GM13976 (cell line): Measurements from ENCODE around the gene UCKL1.

ENCODE experiments used
- DNase-seq: peaks from one replicate; pipeline ENCODE4 v3.0.0; 2012; ENCODE audit warnings: low spot score
- CTCF ChIP-seq: IDR thresholded peaks from 2 replicates; pipeline ENCODE4 v1.5.1; 2012; ENCODE audit warnings: borderline replicate concordance, mild to moderate bottlenecking; ENCODE audit not compliant: insufficient read depth; ENCODE audit errors: extremely low read depth, missing control alignments, control extremely low read depth
- in situ Hi-C: fragments of 300-500 bp; cut with MboI; formaldehyde crosslinking; loops from one replicate; pipeline ENCODE4 v1.12.0; 2022; ENCODE audit warnings: low sequenced_read_pairs, mixed read lengths, inconsistent platforms; ENCODE audit not compliant: unreplicated experiment

UCKL1 gene

GRCh38 chr20:63892402-63892801 is 63.8 kb downstream of the UCKL1 start:
- in situ Hi-C loops: no loop called here
- DNase-seq: no peak
- no peak for TF ChIP-seq CTCF

- in situ Hi-C loops: no loop called here
- TF ChIP-seq CTCF: no peak
Observed at GRCh38 chr20:63891061-63892002, 64.9 kb downstream of the UCKL1 start.

GRCh38 chr20:63890616-63891015 is 65.6 kb downstream of the UCKL1 start:
- in situ Hi-C loops: no loop called here

More at GRCh38 chr20:63891061-63892002, 64.9 kb downstream of the UCKL1 start:
- DNase-seq: no peak

GRCh38 chr20:63890201-63890576 is 66.0 kb downstream of the UCKL1 start:
- TF ChIP-seq CTCF: no peak
- DNase-seq: no peak
- in situ Hi-C loops: no loop called here

More at GRCh38 chr20:63890616-63891015, 65.6 kb downstream of the UCKL1 start:
- no peak for TF ChIP-seq CTCF
- no peak for DNase-seq
